Stimulated activated naive CD8-positive, alpha-beta T cell treated with anti-CD3 and anti-CD28 coated beads, Interleukin-15, amount 100 ng/mL, for 72 hours (primary cell): ENCODE data around the gene CARD19.

Experiments used
- ATAC-seq: fragments of 150-1000 bp; cut with Tn5 transposase; 2 replicates; pipeline ENCODE4 v1.10.0; 2021; ENCODE audit warnings: mild to moderate bottlenecking, moderate library complexity
- DNase-seq, 2 donors: peaks; one replicate each; pipeline ENCODE4 v3.0.0; 2021 to 2022
- H3K27ac Mint-ChIP-seq, 2 donors: one replicate each; pipeline ENCODE4 v1.8.0; 2022; ENCODE audit warnings: mild to moderate bottlenecking in 2 of 2, mixed read lengths in 2 of 2, moderate library complexity in 2 of 2
- H3K27me3 Mint-ChIP-seq: one replicate; pipeline ENCODE4 v1.8.0; 2022; ENCODE audit warnings: mixed read lengths
- H3K4me1 Mint-ChIP-seq: one replicate; pipeline ENCODE4 v1.8.0; 2022; ENCODE audit warnings: mild to moderate bottlenecking, mixed read lengths
- H3K4me3 Mint-ChIP-seq, 2 donors: one replicate each; pipeline ENCODE4 v1.8.0; 2022; ENCODE audit warnings: mild to moderate bottlenecking in 2 of 2, mixed read lengths in 2 of 2, moderate library complexity in 1 of 2
- H3K9me3 Mint-ChIP-seq, 2 donors: one replicate each; pipeline ENCODE4 v1.8.0; 2022; ENCODE audit warnings: mixed read lengths in 2 of 2

CARD19 gene

DNA sequence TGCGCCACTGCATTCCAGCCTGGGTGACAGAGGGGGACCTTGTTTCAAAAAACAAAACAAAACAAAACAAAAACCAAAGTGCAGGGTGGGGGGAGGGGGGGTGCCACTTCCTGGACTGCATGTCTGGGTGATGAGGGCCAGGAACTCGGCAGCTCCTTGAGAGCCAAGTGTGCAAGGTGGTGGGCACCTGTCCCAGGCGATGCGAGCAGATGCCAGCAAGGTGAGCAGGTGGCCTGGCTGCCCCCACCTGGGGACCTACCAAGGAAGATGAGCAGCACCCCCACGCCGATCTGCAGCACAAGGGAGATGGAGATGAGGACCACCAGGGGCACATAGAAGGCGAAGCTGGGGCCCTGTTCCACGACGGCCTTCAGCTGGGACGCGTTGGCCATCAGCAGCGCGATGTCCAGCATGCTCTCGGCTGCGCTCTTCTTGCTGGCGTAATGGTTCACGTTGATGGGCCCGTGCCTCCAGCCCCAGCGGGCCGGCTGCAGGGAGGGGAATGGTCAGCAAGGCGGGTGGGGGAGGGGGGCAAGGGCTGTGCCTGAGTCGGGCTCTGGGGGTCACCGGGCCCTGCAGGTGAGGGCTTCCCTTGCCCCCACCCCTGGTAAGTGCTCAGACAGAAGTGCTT is 30.2 kb downstream of the CARD19 start:
- no peak for ATAC-seq
- peak overlapping the region; percentile 51 to 70 for H3K27ac Mint-ChIP-seq
- no peaks in the 10 kb centered on the region for H3K9me3 Mint-ChIP-seq
- H3K4me1 Mint-ChIP-seq, result peaks cover 61% of the 10 kb centered on the region
- no peaks in the 10 kb centered on the region for H3K27me3 Mint-ChIP-seq
- DNase-seq, result no peak
- peak overlapping the region in 1 of 2 donors; percentile 55 for H3K4me3 Mint-ChIP-seq

GRCh38 chr9:93126825-93127368 is 30.9 kb downstream of the CARD19 start:
- peaks cover 64% of the 10 kb centered on the region for H3K4me1 Mint-ChIP-seq
- DNase-seq, result no peak
- H3K9me3 Mint-ChIP-seq, result no peaks in the 10 kb centered on the region
- peak overlapping the region; percentile 44 to 82 for H3K4me3 Mint-ChIP-seq
- peak; percentile 39 for ATAC-seq
- no peaks in the 10 kb centered on the region for H3K27me3 Mint-ChIP-seq
- peak overlapping the region; percentile 71 to 75 for H3K27ac Mint-ChIP-seq

DNA sequence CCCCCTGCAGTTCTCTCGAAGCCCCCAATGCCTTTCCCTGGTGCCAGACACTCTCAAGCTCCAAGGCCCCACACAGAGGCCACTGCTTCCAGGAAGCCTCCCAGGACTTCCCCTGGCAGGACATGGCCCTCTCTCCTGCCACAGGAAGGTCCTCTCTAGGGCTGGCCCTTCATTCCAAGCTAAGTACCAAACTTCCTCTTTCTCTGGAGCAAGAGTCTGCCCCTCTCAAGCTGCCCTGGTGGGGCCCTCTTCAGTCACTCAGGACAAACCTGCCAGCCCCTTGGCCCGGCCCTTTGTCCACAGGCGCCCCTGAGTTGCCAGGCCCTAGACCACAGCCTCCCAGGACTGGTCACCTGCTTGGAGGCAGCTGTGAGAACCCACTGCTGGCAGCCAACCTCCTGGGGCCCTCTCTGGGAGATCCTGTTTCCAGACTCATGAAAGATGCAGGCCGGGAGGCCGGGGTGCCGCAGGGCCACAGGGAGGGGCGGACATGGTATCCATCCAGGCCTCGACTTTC is 31.4 kb downstream of the CARD19 start:
- Mint-ChIP-seq H3K27me3 (no peaks in the 10 kb centered on the region), H3K27ac (peak overlapping the region; percentile 71 to 75), H3K4me1 (peaks cover 70% of the 10 kb centered on the region), H3K4me3 (peak overlapping the region; percentile 44 to 82), H3K9me3 (no peaks in the 10 kb centered on the region)
- DNase-seq, result no peak
- ATAC-seq, result no peak

- DNase-seq (no peak), ATAC-seq (no peak)
- Mint-ChIP-seq H3K27me3 (no peaks in the 10 kb centered on the region), H3K4me3 (peak overlapping the region; percentile 66 to 82), H3K4me1 (peaks cover 77% of the 10 kb centered on the region), H3K9me3 (no peaks in the 10 kb centered on the region), H3K27ac (peak overlapping the region; percentile 85 to 86)
These were observed 32.1 kb downstream of the CARD19 start for GRCh38 chr9:93128011-93128714.

- H3K4me3 Mint-ChIP-seq, result peak overlapping the region; percentile 66 to 82
- H3K9me3 Mint-ChIP-seq, result no peaks in the 10 kb centered on the region
- peak overlapping the region; percentile 34 to 86 for H3K27ac Mint-ChIP-seq
- no peaks in the 10 kb centered on the region for H3K27me3 Mint-ChIP-seq
- no peak for DNase-seq
- peaks cover 78% of the 10 kb centered on the region for H3K4me1 Mint-ChIP-seq
- no peak for ATAC-seq
These were observed 32.8 kb downstream of the CARD19 start for GRCh38 chr9:93128715-93129224.

GRCh38 chr9:93129286-93129685 is 33.3 kb downstream of the CARD19 start:
- Mint-ChIP-seq H3K27ac (no peak overlapping the region), H3K4me1 (peaks cover 78% of the 10 kb centered on the region), H3K27me3 (no peaks in the 10 kb centered on the region), H3K9me3 (no peaks in the 10 kb centered on the region), H3K4me3 (peak overlapping the region in 1 of 2 donors; percentile 15)
- DNase-seq, result no peak
- no peak for ATAC-seq

DNA sequence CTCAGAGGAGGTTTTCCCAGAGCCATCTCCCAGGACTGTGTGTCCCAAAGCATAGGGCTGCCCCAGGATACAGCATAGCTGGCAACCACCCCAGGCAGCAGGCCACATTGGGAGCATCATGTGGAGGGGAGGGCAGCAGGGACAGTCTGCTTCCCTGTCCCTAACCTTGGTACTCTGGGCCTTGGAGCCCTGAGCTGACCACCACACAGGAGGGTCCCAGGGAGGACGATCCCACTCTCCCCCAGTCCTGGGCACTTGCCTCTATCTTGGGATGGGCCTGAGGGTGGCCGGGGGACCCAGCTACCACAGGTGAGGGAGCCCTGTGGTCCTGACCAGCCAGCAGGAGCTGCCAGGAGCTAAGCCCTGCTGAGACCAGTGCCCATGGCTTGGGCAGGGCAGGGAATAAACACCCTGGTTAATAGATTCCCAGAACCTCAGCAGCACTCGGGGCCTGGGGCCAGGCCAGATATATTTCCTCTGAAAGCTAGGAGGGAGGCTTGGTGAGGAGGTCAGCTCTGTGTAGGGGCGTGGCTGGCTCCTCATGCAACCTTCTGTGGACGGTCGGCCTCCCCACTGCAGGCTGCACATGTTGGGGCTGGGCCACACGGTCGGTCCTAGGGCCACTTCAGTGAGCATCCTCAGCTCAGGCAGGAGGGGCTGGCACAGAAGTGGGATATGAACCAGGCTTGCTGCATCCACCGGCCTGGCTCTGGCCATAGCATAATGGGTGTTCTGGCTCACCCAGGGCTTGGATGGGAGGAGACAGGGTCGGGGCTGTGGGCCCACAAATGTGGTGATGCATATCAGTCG is 33.9 kb downstream of the CARD19 start:
- ATAC-seq, result no peak
- H3K4me1 Mint-ChIP-seq, result peaks cover 84% of the 10 kb centered on the region
- no peaks in the 10 kb centered on the region for H3K27me3 Mint-ChIP-seq
- DNase-seq, result no peak
- H3K27ac Mint-ChIP-seq, result peak overlapping the region in 1 of 2 donors; percentile 54
- no peaks in the 10 kb centered on the region for H3K9me3 Mint-ChIP-seq
- H3K4me3 Mint-ChIP-seq, result peak overlapping the region; percentile 15 to 22

- peak overlapping the region; percentile 12 to 96 for H3K4me3 Mint-ChIP-seq
- H3K9me3 Mint-ChIP-seq, result no peaks in the 10 kb centered on the region
- H3K27ac Mint-ChIP-seq, result peak overlapping the region; percentile 54 to 61
- H3K27me3 Mint-ChIP-seq, result no peaks in the 10 kb centered on the region
- no peak for DNase-seq
- peaks cover 90% of the 10 kb centered on the region for H3K4me1 Mint-ChIP-seq
- no peak for ATAC-seq
These were observed 35.0 kb downstream of the CARD19 start for GRCh38 chr9:93130861-93131481.

- H3K4me3 Mint-ChIP-seq, result peak overlapping the region; percentile 94 to 96
- peak overlapping the region; percentile 88 to 94 for H3K27ac Mint-ChIP-seq
- peaks cover 90% of the 10 kb centered on the region for H3K4me1 Mint-ChIP-seq
- DNase-seq (no peak), ATAC-seq (no peak)
- no peaks in the 10 kb centered on the region for H3K9me3 Mint-ChIP-seq
- no peaks in the 10 kb centered on the region for H3K27me3 Mint-ChIP-seq
These were observed 35.7 kb downstream of the CARD19 start for GRCh38 chr9:93131599-93132286.

GRCh38 chr9:93132287-93132927 is 36.4 kb downstream of the CARD19 start:
- Mint-ChIP-seq H3K27me3 (no peaks in the 10 kb centered on the region), H3K27ac (peak overlapping the region; percentile 94 to 99), H3K4me3 (peak overlapping the region; percentile 94 to 96), H3K4me1 (peaks cover 90% of the 10 kb centered on the region), H3K9me3 (no peaks in the 10 kb centered on the region)
- DNase-seq (no peak), ATAC-seq (no peak)

DNA sequence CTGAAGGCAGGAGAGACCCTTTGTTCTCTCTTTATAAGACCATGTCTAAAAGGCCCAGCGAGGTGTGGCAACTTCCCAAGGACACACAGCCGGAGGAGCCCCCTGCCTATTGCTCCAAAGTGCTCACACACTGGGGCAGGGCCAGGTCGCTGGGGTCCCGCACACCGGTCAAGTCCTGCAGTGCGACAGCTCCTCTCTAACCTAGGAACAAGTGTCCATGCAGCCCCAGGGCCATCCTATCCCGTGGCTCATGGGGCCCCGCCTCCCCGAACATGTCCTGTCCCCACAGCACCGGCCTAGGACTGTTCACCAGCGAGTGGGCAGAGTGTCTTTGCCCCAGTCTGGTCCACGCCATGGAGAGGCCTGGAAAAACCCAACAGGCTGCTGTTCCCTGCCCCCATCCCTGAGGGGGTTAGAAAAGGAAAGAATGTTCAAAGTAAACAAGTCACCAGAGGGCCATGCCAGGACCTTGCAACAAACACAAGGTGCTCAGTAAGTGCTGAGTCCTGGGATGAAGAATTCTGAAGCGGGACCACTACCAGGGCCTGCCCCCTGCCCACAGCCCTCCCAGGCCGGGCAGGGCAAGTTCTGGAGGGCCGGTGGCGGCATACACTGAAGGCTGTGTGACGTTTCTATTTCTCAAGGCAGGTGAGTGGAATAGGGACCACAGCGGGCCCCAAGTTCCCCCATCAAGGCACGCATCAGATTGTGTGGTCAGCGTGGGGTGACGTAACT is 37.1 kb downstream of the CARD19 start:
- Mint-ChIP-seq H3K27ac (peak overlapping the region; percentile 94 to 99), H3K27me3 (no peaks in the 10 kb centered on the region), H3K4me1 (peaks cover 90% of the 10 kb centered on the region), H3K9me3 (no peaks in the 10 kb centered on the region), H3K4me3 (peak overlapping the region; percentile 94 to 96)
- ATAC-seq, result peak; percentile 64
- peak in 1 of 2 donors; percentile 83 for DNase-seq

DNA sequence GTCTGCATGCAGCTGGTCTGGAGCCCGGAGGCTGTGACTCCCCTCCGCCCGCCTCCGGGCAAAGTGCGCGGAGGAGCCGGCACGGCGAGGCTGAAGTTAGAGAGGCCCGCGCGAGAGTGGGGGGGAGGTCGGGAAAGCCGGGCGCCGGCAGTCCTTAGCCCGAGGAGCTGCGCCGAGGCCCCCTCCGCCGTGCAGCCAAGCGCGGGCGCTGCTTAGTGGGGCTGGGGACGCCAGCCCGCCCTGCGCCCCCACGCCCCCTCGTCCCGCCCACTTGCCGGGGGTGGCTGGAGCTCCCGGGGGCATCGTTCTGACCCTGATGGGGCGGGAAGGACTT is 37.6 kb downstream of the CARD19 start:
- peaks cover 90% of the 10 kb centered on the region for H3K4me1 Mint-ChIP-seq
- ATAC-seq (no peak), DNase-seq (peak in 1 of 2 donors; percentile 63)
- no peaks in the 10 kb centered on the region for H3K27me3 Mint-ChIP-seq
- H3K9me3 Mint-ChIP-seq, result no peaks in the 10 kb centered on the region
- peak overlapping the region; percentile 94 to 96 for H3K4me3 Mint-ChIP-seq
- H3K27ac Mint-ChIP-seq, result peak overlapping the region; percentile 94 to 99

GRCh38 chr9:93134015-93134739 is 38.2 kb downstream of the CARD19 start, which contains the start of gene NINJ1:
NINJ1 (minus strand) TSS chr9:93134251; CDS start chr9:93134217, 34 bp downstream.
- peak within 1 kb of the TSS; percentile 94 to 96 for H3K4me3 Mint-ChIP-seq
- H3K9me3 Mint-ChIP-seq, result no peaks in the 10 kb centered on the region
- DNase-seq, result peak; percentile 89 to 92
- peak within 1 kb of the TSS; percentile 94 to 99 for H3K27ac Mint-ChIP-seq
- no peaks in the 10 kb centered on the region for H3K27me3 Mint-ChIP-seq
- peak; percentile 87 for ATAC-seq
- H3K4me1 Mint-ChIP-seq, result peaks cover 87% of the 10 kb centered on the region
